Panc1 (cell line): Measurements from ENCODE around the gene PHF10. TPM values are rescaled to one million over a fixed set of nuclear protein-coding genes. Genes with fewer than 3 reads are reported as not detected.

Experiments
- ATAC-seq: fragments of 200-7000 bp; cut with Tn5 transposase; 2 replicates; pipeline ENCODE4 v1.9.1; 2020; ENCODE audit warnings: mild to moderate bottlenecking, moderate library complexity
- BruUV-seq: library from RNA; stranded (reverse); fragments of 400-500 nt; replicated peaks from 2 replicates; lab custom pipeline; 2021; lab: Mats Ljungman, UMichigan
- CTCF ChIA-PET: fragments of 300-600 bp; sonication (Branson Sonifier 250); formaldehyde crosslinking; loops from one replicate; lab custom pipeline; 2022; ENCODE audit warnings: antibody characterized with exemption; lab: Charles Lee
- POLR2A ChIA-PET: fragments of 300-600 bp; sonication (Branson Sonifier 250); formaldehyde crosslinking; loops from one replicate; lab custom pipeline; 2022; ENCODE audit warnings: antibody characterized with exemption; lab: Charles Lee
- DNase-seq: peaks from one replicate; pipeline ENCODE4 v3.0.0-alpha.2; 2010; ENCODE audit warnings: low read depth, low spot score
- H3K27ac ChIP-seq: 2 replicates; pipeline ENCODE4 v1.5.1; 2011; ENCODE audit warnings: mild to moderate bottlenecking, low read length, inconsistent platforms
- H3K27me3 ChIP-seq: fragments of 200-500 bp; sonication (Bioruptor generic); 2 replicates; pipeline ENCODE4 v1.6.0; 2014; ENCODE audit warnings: low read length, inconsistent platforms; ENCODE audit not compliant: control insufficient read depth, insufficient read depth
- H3K36me3 ChIP-seq: fragments of 200-500 bp; sonication (Bioruptor generic); 2 replicates; pipeline ENCODE4 v1.5.1; 2014; ENCODE audit warnings: inconsistent platforms, mild to moderate bottlenecking, low read length, moderate library complexity; ENCODE audit not compliant: control insufficient read depth, insufficient read depth
- H3K4me1 ChIP-seq: 2 replicates; pipeline ENCODE4 v1.5.1; 2011; ENCODE audit warnings: inconsistent platforms, mild to moderate bottlenecking, low read length, moderate library complexity; ENCODE audit not compliant: control insufficient read depth, insufficient read depth
- H3K4me3 ChIP-seq, 2 experiments: 2 replicates each; pipeline ENCODE4 v1.5.1; 2011 to 2012; ENCODE audit warnings: low read depth in 2 of 2, low read length in 2 of 2, mild to moderate bottlenecking in 2 of 2, inconsistent platforms in 1 of 2, moderate library complexity in 1 of 2
- H3K9me3 ChIP-seq: fragments of 200-500 bp; sonication (Bioruptor generic); 2 replicates; pipeline ENCODE4 v1.5.1; 2014; ENCODE audit warnings: low read depth, mild to moderate bottlenecking, inconsistent platforms, low read length, moderate library complexity; ENCODE audit not compliant: control insufficient read depth, insufficient read depth
- POLR2AphosphoS5 ChIP-seq: IDR thresholded peaks from 2 replicates; pipeline ENCODE4 v1.6.1; 2012; ENCODE audit warnings: mild to moderate bottlenecking, low read depth, low read length, moderate library complexity
- SIN3A ChIP-seq: IDR thresholded peaks from 2 replicates; pipeline ENCODE4 v1.6.1; 2012; ENCODE audit warnings: low read depth, mild to moderate bottlenecking, low read length, moderate library complexity, borderline replicate concordance; ENCODE audit not compliant: insufficient read depth
- TCF7L2 ChIP-seq: IDR thresholded peaks from 2 replicates; pipeline ENCODE4 v1.6.1; 2011; ENCODE audit warnings: mild to moderate bottlenecking, low read depth, low read length, inconsistent platforms
- in situ Hi-C: cut with HindIII; loops from 2 replicates; pipeline ENCODE4 v1.10.0; 2016; ENCODE audit warnings: low sequenced_read_pairs, low pct_unique_long_range_greater_than_20kb
- intact Hi-C: fragments of 100-400 bp; cut with micrococcal nuclease; formaldehyde crosslinking; loops from one replicate; pipeline ENCODE4 v1.10.0; 2022; ENCODE audit not compliant: unreplicated experiment
- total RNA-seq: library from RNA; stranded (reverse); gene quantifications from one replicate; pipeline ENCODE4 v1.2.1, GENCODE V29; 2021; ENCODE audit not compliant: unreplicated experiment
- TF ChIP-seq, protein P1 (sequence below): fragments of 450-650 bp; IDR thresholded peaks from 2 replicates; pipeline ENCODE4 v1.5.1; 2017; ENCODE audit warnings: mild to moderate bottlenecking
- TF ChIP-seq, protein P2 (sequence below), 2 experiments: IDR thresholded peaks; 2 replicates each; pipeline ENCODE4 v1.6.1; 2011 to 2012; ENCODE audit warnings: low read depth in 2 of 2, control low read depth in 1 of 2, low read length in 1 of 2, mild to moderate bottlenecking in 1 of 2, moderate library complexity in 1 of 2; ENCODE audit not compliant: insufficient read depth in 1 of 2

PHF10 gene
- total RNA-seq, 1 experiment from 2014 or later, result 71.7 TPM

DNA sequence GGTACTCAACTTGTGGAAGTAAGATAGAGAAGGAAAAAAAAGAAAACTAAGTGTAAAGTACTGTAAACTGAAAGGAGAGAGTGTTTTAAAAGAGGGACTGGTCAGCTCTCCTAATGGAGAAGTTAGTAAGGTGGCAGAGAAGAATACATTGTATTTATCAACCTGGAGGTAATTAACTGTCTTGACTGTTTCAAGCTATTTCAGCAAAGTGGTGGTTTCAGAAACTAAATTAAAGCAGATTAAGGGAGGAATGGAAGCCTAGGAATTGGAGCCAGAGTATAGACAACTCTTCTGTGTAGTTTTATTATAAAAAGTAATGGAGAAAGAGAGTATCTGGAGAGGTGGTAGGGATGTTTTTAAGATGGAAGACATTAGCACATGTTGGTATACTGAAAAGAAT is 2.7 kb upstream of the PHF10 start:
- ATAC-seq, result no peak
- TSS peak; percentile 57 for BruUV-seq
- Histone ChIP-seq H3K9me3 (no peaks in the 10 kb centered on the region), H3K27me3 (no peaks in the 10 kb centered on the region), H3K4me3 (no peak overlapping the region), H3K4me1 (peaks cover 13% of the 10 kb centered on the region), H3K27ac (no peak overlapping the region), H3K36me3 (no peaks in the 10 kb centered on the region)
- POLR2A ChIA-PET, result no interaction called here
- in situ Hi-C loops (no loop called here), intact Hi-C loops (no loop called here)
- TF ChIP-seq, protein P1, sequence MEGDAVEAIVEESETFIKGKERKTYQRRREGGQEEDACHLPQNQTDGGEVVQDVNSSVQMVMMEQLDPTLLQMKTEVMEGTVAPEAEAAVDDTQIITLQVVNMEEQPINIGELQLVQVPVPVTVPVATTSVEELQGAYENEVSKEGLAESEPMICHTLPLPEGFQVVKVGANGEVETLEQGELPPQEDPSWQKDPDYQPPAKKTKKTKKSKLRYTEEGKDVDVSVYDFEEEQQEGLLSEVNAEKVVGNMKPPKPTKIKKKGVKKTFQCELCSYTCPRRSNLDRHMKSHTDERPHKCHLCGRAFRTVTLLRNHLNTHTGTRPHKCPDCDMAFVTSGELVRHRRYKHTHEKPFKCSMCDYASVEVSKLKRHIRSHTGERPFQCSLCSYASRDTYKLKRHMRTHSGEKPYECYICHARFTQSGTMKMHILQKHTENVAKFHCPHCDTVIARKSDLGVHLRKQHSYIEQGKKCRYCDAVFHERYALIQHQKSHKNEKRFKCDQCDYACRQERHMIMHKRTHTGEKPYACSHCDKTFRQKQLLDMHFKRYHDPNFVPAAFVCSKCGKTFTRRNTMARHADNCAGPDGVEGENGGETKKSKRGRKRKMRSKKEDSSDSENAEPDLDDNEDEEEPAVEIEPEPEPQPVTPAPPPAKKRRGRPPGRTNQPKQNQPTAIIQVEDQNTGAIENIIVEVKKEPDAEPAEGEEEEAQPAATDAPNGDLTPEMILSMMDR, result no peak
- TF ChIP-seq SIN3A (no peak), POLR2AphosphoS5 (no peak), TCF7L2 (no peak)
- TF ChIP-seq, protein P2, sequence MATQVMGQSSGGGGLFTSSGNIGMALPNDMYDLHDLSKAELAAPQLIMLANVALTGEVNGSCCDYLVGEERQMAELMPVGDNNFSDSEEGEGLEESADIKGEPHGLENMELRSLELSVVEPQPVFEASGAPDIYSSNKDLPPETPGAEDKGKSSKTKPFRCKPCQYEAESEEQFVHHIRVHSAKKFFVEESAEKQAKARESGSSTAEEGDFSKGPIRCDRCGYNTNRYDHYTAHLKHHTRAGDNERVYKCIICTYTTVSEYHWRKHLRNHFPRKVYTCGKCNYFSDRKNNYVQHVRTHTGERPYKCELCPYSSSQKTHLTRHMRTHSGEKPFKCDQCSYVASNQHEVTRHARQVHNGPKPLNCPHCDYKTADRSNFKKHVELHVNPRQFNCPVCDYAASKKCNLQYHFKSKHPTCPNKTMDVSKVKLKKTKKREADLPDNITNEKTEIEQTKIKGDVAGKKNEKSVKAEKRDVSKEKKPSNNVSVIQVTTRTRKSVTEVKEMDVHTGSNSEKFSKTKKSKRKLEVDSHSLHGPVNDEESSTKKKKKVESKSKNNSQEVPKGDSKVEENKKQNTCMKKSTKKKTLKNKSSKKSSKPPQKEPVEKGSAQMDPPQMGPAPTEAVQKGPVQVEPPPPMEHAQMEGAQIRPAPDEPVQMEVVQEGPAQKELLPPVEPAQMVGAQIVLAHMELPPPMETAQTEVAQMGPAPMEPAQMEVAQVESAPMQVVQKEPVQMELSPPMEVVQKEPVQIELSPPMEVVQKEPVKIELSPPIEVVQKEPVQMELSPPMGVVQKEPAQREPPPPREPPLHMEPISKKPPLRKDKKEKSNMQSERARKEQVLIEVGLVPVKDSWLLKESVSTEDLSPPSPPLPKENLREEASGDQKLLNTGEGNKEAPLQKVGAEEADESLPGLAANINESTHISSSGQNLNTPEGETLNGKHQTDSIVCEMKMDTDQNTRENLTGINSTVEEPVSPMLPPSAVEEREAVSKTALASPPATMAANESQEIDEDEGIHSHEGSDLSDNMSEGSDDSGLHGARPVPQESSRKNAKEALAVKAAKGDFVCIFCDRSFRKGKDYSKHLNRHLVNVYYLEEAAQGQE (IDR thresholded peaks at IDR 0.05; ENCODE audit: insufficient read depth in 1 of 2, low read depth in 2 of 2, low read length in 1 of 2), result no peak
- CTCF ChIA-PET, result no interaction called here
- DNase-seq, result no peak

DNA sequence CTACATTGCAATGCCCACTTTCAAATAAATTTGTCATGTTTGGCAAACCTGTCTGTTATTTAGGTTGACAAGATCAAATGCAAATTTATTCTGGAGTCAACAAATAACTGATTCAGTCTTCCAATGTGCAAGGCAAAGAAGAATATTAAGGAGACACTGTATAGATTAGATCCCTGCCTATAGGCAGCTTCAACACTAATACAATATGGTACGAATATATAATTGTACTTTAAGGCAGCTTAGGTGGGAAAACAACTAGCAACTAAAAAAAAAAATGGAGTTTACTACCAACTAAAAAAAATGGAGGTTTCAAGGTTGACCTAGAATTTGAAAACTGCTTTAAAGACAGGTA is 1.7 kb upstream of the PHF10 start:
- H3K27me3 ChIP-seq, result no peaks in the 10 kb centered on the region
- in situ Hi-C loops (no loop called here), intact Hi-C loops (no loop called here)
- H3K36me3 ChIP-seq, result no peaks in the 10 kb centered on the region
- no TSS peak for BruUV-seq
- no peak for DNase-seq
- TF ChIP-seq POLR2AphosphoS5 (no peak), SIN3A (no peak), TCF7L2 (no peak)
- TF ChIP-seq, protein P1, result no peak
- TF ChIP-seq, protein P2 (IDR thresholded peaks at IDR 0.05; ENCODE audit: insufficient read depth in 1 of 2, low read depth in 2 of 2, low read length in 1 of 2), result no peak
- no peaks in the 10 kb centered on the region for H3K9me3 ChIP-seq
- POLR2A ChIA-PET, result interaction anchor here (0.7 to 1.1 kb wide), 2 partner anchors 25 to 605 kb away, joined by 3 to 6 read pairs; no protein-coding TSS in a partner anchor
- no peak for ATAC-seq
- H3K4me1 ChIP-seq, result peaks cover 22% of the 10 kb centered on the region
- H3K4me3 ChIP-seq, result no peak overlapping the region
- no peak overlapping the region for H3K27ac ChIP-seq
- CTCF ChIA-PET, result no interaction called here
